ENCODE results near the gene PARM1.

DNA sequence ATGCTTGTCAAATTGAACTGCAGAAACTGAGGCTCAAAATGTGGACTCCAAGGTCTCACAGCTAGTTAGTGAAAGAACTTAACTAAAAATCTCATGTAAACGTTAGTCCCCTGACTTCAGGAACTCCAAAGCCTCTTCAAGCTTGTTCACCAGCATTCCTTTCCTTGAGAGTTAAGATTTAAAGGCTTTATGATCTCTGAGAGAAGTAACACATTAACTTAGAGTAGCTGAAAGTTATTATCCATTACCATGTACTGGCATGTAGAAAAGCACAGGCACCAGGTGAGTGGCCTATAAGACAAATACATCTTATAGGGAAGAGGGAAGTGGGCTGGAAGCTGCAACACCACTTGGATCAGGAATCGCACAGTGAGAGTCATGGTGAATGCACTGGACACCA is 15.3 kb downstream of the PARM1 start:
- TF ChIP-seq, protein P1, sequence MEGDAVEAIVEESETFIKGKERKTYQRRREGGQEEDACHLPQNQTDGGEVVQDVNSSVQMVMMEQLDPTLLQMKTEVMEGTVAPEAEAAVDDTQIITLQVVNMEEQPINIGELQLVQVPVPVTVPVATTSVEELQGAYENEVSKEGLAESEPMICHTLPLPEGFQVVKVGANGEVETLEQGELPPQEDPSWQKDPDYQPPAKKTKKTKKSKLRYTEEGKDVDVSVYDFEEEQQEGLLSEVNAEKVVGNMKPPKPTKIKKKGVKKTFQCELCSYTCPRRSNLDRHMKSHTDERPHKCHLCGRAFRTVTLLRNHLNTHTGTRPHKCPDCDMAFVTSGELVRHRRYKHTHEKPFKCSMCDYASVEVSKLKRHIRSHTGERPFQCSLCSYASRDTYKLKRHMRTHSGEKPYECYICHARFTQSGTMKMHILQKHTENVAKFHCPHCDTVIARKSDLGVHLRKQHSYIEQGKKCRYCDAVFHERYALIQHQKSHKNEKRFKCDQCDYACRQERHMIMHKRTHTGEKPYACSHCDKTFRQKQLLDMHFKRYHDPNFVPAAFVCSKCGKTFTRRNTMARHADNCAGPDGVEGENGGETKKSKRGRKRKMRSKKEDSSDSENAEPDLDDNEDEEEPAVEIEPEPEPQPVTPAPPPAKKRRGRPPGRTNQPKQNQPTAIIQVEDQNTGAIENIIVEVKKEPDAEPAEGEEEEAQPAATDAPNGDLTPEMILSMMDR (IDR thresholded peaks at IDR 0.05): no peak
- TF ChIP-seq POLR2A (IDR thresholded peaks at IDR 0.05): no peak
